ENCODE measurements around the gene DGCR2. TPM values are rescaled to one million over a fixed set of nuclear protein-coding genes. Genes with fewer than 3 reads are reported as not detected.
"Not testable (repeated sequence)": the region's sequence is repeated elsewhere in the genome, so short reads cannot be mapped to it uniquely, and the experiment has no call there.

DGCR2 gene, protein sequence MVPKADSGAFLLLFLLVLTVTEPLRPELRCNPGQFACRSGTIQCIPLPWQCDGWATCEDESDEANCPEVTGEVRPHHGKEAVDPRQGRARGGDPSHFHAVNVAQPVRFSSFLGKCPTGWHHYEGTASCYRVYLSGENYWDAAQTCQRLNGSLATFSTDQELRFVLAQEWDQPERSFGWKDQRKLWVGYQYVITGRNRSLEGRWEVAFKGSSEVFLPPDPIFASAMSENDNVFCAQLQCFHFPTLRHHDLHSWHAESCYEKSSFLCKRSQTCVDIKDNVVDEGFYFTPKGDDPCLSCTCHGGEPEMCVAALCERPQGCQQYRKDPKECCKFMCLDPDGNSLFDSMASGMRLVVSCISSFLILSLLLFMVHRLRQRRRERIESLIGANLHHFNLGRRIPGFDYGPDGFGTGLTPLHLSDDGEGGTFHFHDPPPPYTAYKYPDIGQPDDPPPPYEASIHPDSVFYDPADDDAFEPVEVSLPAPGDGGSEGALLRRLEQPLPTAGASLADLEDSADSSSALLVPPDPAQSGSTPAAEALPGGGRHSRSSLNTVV
- total RNA-seq = 10 to 100 TPM; 63.3 to 66.6 TPM
- 10 to 100 TPM; 29.5 to 61.8 (median 37.8) TPM for polyA plus RNA-seq
- 57.0 to 124 (median 99.8) reads per million in 6 experiments for total RNA-seq

DNA sequence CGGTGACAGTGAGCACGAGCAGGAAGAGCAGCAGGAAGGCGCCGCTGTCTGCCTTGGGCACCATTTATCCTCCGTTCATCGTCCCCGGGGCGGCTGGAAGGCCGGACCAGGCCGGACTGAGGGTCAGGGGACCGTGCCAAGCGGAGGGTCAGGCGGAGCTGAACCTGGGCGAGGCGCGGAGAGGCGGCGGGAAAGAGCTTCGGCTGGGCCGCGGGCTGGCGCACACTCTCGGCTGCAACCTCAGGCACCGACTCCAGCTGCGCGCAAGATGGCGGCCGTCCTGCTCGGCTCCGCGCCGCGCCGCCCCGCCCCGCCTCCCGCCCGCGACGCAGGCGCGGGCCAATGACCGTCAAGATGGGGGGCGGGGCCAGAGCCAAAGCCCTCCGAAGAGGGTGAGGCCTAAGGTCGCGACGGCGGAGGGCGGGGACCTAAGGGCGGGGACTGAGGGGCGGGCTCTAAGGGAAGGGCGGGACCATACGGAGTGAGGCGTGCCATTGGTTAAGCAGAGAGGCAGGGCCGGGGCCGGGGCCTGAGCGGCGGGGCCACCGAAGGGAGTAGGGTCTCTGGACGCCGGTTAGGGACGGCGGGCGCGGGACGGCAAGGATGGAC is at the start of gene DGCR2:
TSS of gene DGCR2 (minus strand) at position 270 of the 609 bp plus-strand sequence. CDS start at position 64, 206 bp downstream.
- Mint-ChIP-seq H3K27ac (peak within 1 kb of the TSS; percentile 83 to 94 (median 91)), H3K36me3 (peaks cover 0 to 3% (median 0%) of the 10 kb centered on the region in 3 donors), H3K4me3 (peak within 1 kb of the TSS; percentile 86 to 94 (median 90)), H3K27me3 (no peaks in the 10 kb centered on the region), H3K4me1 (peaks cover 25 to 54% (median 51%) of the 10 kb centered on the region in 4 donors), H3K9me3 (no peaks in the 10 kb centered on the region)
- ATAC-seq (peak; percentile 93 to 96), DNase-seq (peak; percentile 88 to 98 (median 96))
- POLR2A ChIA-PET = interaction anchor here (0.6 to 4.3 kb wide), 12 partner anchors 9 to 357 kb away, joined by 3 to 112 read pairs (median 4); partner anchors contain the start of genes CDC45, ESS2 and SLC25A1

DNA sequence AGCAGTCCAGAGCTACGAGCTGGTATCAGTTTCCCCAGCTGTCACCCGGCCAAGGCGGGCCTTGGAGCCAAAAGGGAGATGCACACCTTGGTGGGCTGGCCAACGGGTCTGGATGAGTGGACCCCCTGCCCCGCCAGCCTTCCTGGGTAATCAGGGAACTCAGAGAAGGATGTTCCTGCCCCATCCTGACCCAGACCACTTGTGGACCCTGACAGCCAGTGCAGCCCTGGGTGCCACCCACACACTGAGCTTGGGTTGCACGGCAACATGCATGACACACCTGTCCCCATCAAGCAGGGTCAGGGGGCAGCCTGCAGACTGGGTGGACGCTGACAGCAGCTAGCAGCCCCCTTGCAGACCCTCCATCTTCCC is 47.7 kb upstream of the DGCR2 start:
- Mint-ChIP-seq H3K36me3 (no peaks in the 10 kb centered on the region), H3K27ac (peak overlapping the region in 3 of 10 donors; percentile 79 to 98 (median 95)), H3K27me3 (peaks cover 17 to 44% (median 33%) of the 10 kb centered on the region in 5 donors), H3K9me3 (peaks cover 0 to 3% (median 0%) of the 10 kb centered on the region in 9 donors), H3K4me1 (peaks cover 20 to 46% (median 43%) of the 10 kb centered on the region in 4 donors), H3K4me3 (peak overlapping the region; percentile 89 to 96 (median 92))
- DNase-seq (no peak), ATAC-seq (no peak)
- POLR2A ChIA-PET = interaction anchor here (1.6 kb wide), 1 partner anchor 9 kb away, joined by 3 read pairs; the partner anchor contains the start of gene SLC25A1

DNA sequence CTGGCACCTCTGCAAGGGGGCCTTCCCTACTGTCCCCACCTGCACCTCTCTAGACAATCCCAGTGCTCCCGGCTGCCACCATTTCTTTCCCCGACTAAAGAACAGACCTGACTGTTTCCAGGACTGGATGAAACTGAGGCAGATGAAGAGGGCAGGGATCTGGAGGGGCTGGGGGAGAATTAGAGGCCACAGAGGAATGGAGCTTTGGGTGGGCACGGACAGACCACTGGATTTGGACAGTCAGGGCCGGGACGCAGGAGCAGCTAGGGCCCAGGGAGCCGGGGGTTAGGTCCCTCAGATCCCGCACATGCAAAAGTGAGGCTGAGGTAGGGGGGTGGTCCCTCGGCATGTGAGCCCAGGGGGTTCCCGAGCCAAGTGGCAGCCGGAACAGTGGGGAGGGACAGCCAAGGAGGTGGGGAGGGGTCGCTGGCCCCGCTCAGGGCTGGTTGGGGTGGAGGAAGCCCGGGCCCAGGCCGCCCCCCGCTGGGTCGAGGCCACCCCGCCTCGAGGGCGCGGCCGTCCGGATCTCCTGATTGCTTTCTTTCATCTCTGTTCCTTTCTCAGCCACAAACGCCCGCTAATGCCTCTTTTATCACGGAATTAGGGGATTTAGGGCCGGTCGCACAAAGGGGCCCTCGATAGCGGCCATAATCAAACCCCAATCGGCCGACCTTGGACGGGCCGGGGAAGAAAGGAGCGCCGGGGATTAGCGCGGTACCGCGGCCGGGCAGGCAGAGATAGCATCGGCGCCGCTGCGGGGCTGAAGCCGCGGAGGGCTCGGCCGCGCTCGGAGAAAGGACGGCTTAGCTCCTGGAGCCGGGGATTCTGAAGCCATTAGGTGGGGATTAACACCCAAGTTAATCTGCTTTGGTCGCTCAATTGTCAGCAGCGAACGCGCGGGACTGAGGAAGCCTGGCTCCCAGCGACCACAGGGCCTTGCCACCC is 47.1 kb upstream of the DGCR2 start:
- no peak for ATAC-seq
- POLR2A ChIA-PET = interaction anchor here (1.6 kb wide), 1 partner anchor 10 kb away, joined by 3 read pairs; the partner anchor contains the start of gene SLC25A1
- peaks cover 0 to 4% (median 0%) of the 10 kb centered on the region in 9 donors for H3K9me3 Mint-ChIP-seq
- no peak for DNase-seq
- peak overlapping the region in 3 of 10 donors; percentile 46 to 62 (median 51) for H3K27ac Mint-ChIP-seq
- peaks cover 19 to 48% (median 33%) of the 10 kb centered on the region in 5 donors for H3K27me3 Mint-ChIP-seq
- H3K36me3 Mint-ChIP-seq = no peaks in the 10 kb centered on the region
- H3K4me1 Mint-ChIP-seq = peaks cover 20 to 45% (median 40%) of the 10 kb centered on the region in 4 donors
- H3K4me3 Mint-ChIP-seq = peak overlapping the region; percentile 42 to 92 (median 64)

DNA sequence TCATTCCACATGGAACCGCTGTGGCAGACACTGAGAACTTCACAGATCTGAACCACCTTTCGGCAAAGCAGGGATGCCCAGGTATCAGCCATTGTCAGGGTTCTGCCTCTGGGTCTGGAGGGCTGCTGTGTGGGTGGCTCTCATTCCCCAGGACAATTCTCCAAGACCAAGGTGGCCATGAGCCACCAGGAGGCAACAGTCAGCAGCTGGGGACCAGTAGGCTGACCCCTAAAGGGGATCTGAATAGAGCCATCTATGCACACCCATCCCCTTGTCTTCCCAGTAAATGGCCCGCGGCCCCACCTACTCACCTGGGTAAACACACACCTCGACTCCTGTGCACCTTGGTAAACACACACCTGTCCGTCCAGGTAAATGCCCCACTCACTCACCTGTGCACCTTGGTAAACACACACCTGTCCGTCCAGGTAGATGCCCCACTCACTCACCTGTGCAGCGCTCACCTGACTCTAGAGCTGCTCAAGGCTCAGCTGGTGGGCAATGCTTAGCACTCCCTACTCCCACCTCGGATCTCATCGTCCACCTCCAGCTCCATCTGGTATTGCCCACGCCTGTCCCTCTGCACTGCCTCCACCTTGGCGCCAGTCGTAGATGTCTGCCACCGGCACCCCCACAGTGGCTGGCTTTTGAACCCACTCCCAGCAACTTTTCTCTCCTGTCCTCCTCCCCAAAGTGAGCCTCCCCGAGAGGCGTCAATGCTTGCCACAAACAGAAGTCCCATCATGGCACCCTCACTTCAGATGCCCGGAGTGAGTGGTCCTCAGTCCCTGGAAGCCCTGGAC is 46.1 kb upstream of the DGCR2 start:
- H3K36me3 Mint-ChIP-seq = no peaks in the 10 kb centered on the region
- POLR2A ChIA-PET = interaction anchor here (1.6 kb wide), 1 partner anchor 11 kb away, joined by 3 read pairs; the partner anchor contains the start of gene SLC25A1
- H3K4me1 Mint-ChIP-seq = peaks cover 20 to 39% (median 31%) of the 10 kb centered on the region in 4 donors
- DNase-seq (no peak), ATAC-seq (no peak)
- peaks cover 19 to 51% (median 36%) of the 10 kb centered on the region in 5 donors for H3K27me3 Mint-ChIP-seq
- H3K9me3 Mint-ChIP-seq = peaks cover 0 to 4% (median 0%) of the 10 kb centered on the region in 9 donors
- H3K27ac Mint-ChIP-seq = peak overlapping the region in 4 of 10 donors; percentile 2 to 76 (median 51)
- H3K4me3 Mint-ChIP-seq = peak overlapping the region in 6 of 10 donors; percentile 26 to 89 (median 52)

DNA sequence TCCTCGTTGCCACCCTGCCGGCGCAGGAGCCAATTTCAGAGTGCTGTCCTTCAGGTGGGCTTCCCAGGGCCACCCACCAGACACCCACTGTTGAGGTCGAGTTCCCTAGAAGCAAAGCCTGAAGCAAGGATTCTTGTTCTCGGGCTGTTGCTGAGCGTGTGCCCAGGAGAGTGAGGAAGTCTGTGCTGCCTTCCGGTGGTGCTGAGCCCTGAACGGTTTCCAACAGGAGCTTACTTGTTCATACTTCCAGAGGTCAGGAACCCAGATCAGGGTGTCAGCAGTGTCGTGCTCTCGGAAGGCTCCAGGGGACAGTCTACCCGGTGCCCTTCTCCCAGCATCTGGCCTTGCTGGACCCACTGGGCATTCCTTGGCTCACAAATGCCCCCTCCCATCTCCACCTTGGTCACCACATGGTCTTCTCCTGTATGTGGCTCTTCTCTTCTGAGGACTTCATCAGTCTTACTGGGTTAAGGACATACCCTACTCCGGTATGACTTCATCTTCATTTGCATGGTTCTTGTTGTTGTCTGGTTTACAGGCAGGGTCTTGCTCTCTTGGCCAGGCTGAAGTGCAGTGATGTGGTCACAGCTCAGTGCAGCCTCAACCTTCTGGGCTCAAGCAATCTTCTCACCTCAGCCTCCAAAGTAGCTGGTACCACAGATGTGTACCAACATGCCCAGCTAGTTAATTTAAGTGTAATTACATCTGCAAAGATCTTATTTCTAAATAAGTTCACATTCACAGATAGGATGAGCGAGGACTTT is 45.1 kb upstream of the DGCR2 start:
- Mint-ChIP-seq H3K9me3 (peaks cover 0 to 4% (median 0%) of the 10 kb centered on the region in 9 donors), H3K4me3 (peak overlapping the region in 1 of 10 donors; percentile 50), H3K36me3 (no peaks in the 10 kb centered on the region), H3K27me3 (peaks cover 19 to 57% (median 36%) of the 10 kb centered on the region in 5 donors), H3K4me1 (peaks cover 13 to 29% (median 21%) of the 10 kb centered on the region in 4 donors), H3K27ac (no peak overlapping the region)
- DNase-seq (no peak), ATAC-seq (no peak)
- POLR2A ChIA-PET = no interaction called here

DNA sequence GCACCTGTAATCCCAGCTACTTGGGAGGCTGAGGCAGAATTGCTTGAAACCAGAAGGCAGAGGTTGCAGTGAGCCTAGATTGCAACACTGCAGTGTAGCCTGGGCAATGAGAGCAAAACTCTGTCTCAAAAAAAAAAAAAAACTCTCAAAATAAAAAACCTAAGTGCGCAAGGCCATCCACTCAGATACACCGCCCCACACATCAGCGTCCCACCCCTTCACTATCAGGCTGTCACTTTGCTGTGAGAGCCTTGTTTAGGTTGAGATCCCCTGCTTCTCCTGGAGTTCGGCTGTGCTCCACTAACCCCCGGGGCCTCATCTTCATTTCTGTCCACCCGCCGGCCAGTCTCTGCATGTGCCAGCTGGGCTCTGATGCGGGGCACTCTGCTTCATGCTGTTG is 44.2 kb upstream of the DGCR2 start:
- H3K9me3 Mint-ChIP-seq = peaks cover 0 to 4% (median 0%) of the 10 kb centered on the region in 9 donors
- POLR2A ChIA-PET = no interaction called here
- no peak for ATAC-seq
- no peak for DNase-seq
- no peaks in the 10 kb centered on the region for H3K36me3 Mint-ChIP-seq
- no peak overlapping the region for H3K4me3 Mint-ChIP-seq
- H3K4me1 Mint-ChIP-seq = peaks cover 10 to 24% (median 16%) of the 10 kb centered on the region in 4 donors
- peaks cover 19 to 59% (median 36%) of the 10 kb centered on the region in 5 donors for H3K27me3 Mint-ChIP-seq
- H3K27ac Mint-ChIP-seq = no peak overlapping the region

DNA sequence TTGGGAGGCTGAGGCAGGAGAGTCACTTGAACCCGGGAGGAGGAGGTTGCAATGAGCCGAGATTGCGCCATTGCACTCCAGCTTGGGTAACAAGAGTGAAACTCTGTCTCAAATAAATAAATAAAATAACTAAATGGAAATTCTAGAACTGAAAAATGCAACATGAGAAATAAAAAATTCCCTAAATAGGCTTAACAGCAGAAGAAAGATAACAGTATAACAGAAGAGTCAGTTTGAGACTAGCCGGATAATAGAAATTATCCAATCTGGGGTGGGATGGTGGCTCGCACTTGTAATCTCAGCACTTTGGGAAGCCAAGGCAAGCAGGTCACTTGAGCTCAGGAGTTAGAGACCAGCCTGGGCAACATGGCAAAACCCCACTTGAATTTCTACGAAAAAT is 42.2 kb upstream of the DGCR2 start:
- H3K27me3 Mint-ChIP-seq = peaks cover 19 to 57% (median 33%) of the 10 kb centered on the region in 5 donors
- no peaks in the 10 kb centered on the region for H3K36me3 Mint-ChIP-seq
- ATAC-seq (no peak), DNase-seq (no peak)
- H3K4me3 Mint-ChIP-seq = no peak overlapping the region
- peaks cover 0 to 4% (median 0%) of the 10 kb centered on the region in 9 donors for H3K9me3 Mint-ChIP-seq
- H3K4me1 Mint-ChIP-seq = peaks cover 3 to 8% (median 4%) of the 10 kb centered on the region in 4 donors
- peak overlapping the region in 1 of 10 donors; percentile 18 for H3K27ac Mint-ChIP-seq
- POLR2A ChIA-PET = interaction anchor here (1.1 kb wide), 1 partner anchor 16 kb away, joined by 3 read pairs; no protein-coding TSS in a partner anchor

DNA sequence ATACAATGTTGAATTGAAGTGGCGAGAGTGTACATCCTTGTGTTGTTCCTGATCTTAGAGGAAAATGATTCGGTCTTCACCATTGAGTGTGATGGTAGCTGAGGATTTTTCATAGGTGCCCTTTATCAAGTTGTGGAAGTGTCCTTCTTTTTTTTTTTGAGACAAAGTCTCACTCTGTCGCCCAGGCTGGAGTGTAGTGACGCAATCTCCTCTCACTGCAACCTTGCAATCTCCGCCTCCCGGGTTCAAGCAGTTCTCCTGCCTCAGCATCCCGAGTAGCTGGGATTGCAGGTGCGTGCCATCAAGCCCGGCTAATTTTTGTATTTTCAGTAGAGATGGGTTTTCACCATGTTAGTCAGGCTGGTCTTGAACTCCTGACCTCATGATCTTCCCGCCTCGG is 36.4 kb upstream of the DGCR2 start:
- not testable (repeated sequence) for H3K4me3 Mint-ChIP-seq, H3K36me3 Mint-ChIP-seq, H3K9me3 Mint-ChIP-seq, DNase-seq, H3K27ac Mint-ChIP-seq, H3K4me1 Mint-ChIP-seq, ATAC-seq
- POLR2A ChIA-PET = interaction anchor here (0.6 kb wide), 1 partner anchor 442 kb away, joined by 4 read pairs; no protein-coding TSS in a partner anchor
- H3K27me3 Mint-ChIP-seq = peaks cover 4 to 49% (median 16%) of the 10 kb centered on the region in 5 donors

DNA sequence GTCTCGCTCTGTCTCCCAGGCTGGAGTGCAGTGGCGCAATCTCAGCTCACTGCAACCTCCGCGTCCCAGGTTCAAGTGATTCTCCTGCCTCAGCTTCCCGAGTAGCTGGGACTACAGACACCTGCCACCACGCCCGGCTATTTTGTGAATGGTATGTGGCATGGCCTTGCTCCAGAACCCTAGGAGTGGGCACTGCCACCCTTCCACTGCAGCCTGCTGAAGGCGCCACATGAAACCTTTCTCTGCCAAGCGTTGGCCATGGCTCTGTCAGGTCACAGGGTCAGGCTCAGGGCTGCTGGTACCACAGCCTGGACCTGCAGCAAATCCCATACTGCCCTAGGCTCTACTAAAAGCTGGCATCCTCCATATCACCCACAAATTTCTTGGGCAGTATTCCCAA is 33.9 kb upstream of the DGCR2 start:
- ATAC-seq, DNase-seq, H3K36me3 Mint-ChIP-seq, POLR2A ChIA-PET, H3K9me3 Mint-ChIP-seq, H3K27ac Mint-ChIP-seq, H3K4me3 Mint-ChIP-seq: not testable (repeated sequence)
- Mint-ChIP-seq H3K27me3 (peaks cover 20 to 59% (median 29%) of the 10 kb centered on the region in 5 donors), H3K4me1 (peaks cover 3 to 10% (median 5%) of the 10 kb centered on the region in 4 donors)
